RPMI8226 (cell line): ENCODE data around the gene VAPA.
"Not testable (repeated sequence)": the region's sequence is repeated elsewhere in the genome, so short reads cannot be mapped to it uniquely, and the experiment has no call there.

Source experiments
- DNase-seq: peaks from one replicate; pipeline ENCODE4 v3.0.0-alpha.2; 2015

VAPA gene

GRCh38 chr18:9887992-9888391 lies 25.8 kb upstream of the VAPA start:
- no peak for DNase-seq

GRCh38 chr18:9890196-9890595 lies 23.6 kb upstream of the VAPA start:
- no peak for DNase-seq

- no peak for DNase-seq
Observed at GRCh38 chr18:9890957-9891356, 22.9 kb upstream of the VAPA start.

GRCh38 chr18:9891515-9891914 lies 22.3 kb upstream of the VAPA start:
- DNase-seq = not testable (repeated sequence)

- DNase-seq = no peak
Observed at GRCh38 chr18:9894454-9895068, 19.3 kb upstream of the VAPA start.

GRCh38 chr18:9897129-9897528 lies 16.7 kb upstream of the VAPA start:
- no peak for DNase-seq

- not testable (repeated sequence) for DNase-seq
Observed at GRCh38 chr18:9897787-9898291, 16.0 kb upstream of the VAPA start.

GRCh38 chr18:9898792-9899549 lies 14.8 kb upstream of the VAPA start:
- no peak for DNase-seq

- not testable (repeated sequence) for DNase-seq
Observed at GRCh38 chr18:9899550-9899930, 14.3 kb upstream of the VAPA start.

GRCh38 chr18:9900699-9901098 lies 13.1 kb upstream of the VAPA start:
- DNase-seq = no peak

- no peak for DNase-seq
Observed at GRCh38 chr18:9901377-9901776, 12.4 kb upstream of the VAPA start.

GRCh38 chr18:9902264-9902663 lies 11.6 kb upstream of the VAPA start:
- not testable (repeated sequence) for DNase-seq

GRCh38 chr18:9902832-9903231 lies 11.0 kb upstream of the VAPA start:
- no peak for DNase-seq

GRCh38 chr18:9905401-9905922 lies 8.4 kb upstream of the VAPA start:
- DNase-seq = no peak

GRCh38 chr18:9906481-9906880 lies 7.3 kb upstream of the VAPA start:
- no peak for DNase-seq

- no peak for DNase-seq
Observed at GRCh38 chr18:9907867-9908266, 5.9 kb upstream of the VAPA start.

GRCh38 chr18:9910071-9910470 lies 3.7 kb upstream of the VAPA start:
- no peak for DNase-seq

GRCh38 chr18:9910661-9911060 lies 3.2 kb upstream of the VAPA start:
- no peak for DNase-seq

- no peak for DNase-seq
Observed at GRCh38 chr18:9911226-9911625, 2.6 kb upstream of the VAPA start.

- DNase-seq = not testable (repeated sequence)
Observed at GRCh38 chr18:9912285-9912684, 1.5 kb upstream of the VAPA start.

- DNase-seq = no peak
Observed at GRCh38 chr18:9913151-9913525, 678 bp upstream of the VAPA start.

GRCh38 chr18:9914334-9914583 lies 443 bp downstream of the VAPA start:
- no peak for DNase-seq

GRCh38 chr18:9914584-9915290 lies 921 bp downstream of the VAPA start:
- peak; percentile 94 for DNase-seq
